RWPE2 (cell line): ENCODE data around the gene PVR.

ENCODE experiments used
- ATAC-seq: fragments of 200-7000 bp; cut with Tn5 transposase; 3 replicates; pipeline ENCODE4 v1.9.1; 2021; ENCODE audit warnings: low read depth
- DNase-seq: peaks from one replicate; pipeline ENCODE4 v3.0.0-alpha.2; 2020; ENCODE audit warnings: low spot score
- H3K27ac ChIP-seq: fragments of 450-650 bp; 2 replicates; pipeline ENCODE4 v1.5.1; 2017; ENCODE audit warnings: mild to moderate bottlenecking; ENCODE audit not compliant: poor library complexity, severe bottlenecking
- H3K27me3 ChIP-seq: fragments of 250-450 bp; sonication (Bioruptor Pico); 2 replicates; pipeline ENCODE4 v1.5.1; 2021; ENCODE audit warnings: mild to moderate bottlenecking, moderate library complexity; ENCODE audit not compliant: insufficient read depth, poor library complexity, severe bottlenecking
- H3K36me3 ChIP-seq: fragments of 250-450 bp; sonication (Bioruptor Pico); 2 replicates; pipeline ENCODE4 v1.5.1; 2020; ENCODE audit warnings: low read depth, mild to moderate bottlenecking, moderate library complexity
- H3K4me1 ChIP-seq: fragments of 250-450 bp; sonication (Bioruptor Pico); 2 replicates; pipeline ENCODE4 v1.5.1; 2021; ENCODE audit warnings: mild to moderate bottlenecking, moderate library complexity; ENCODE audit not compliant: insufficient read depth, poor library complexity, severe bottlenecking
- H3K4me3 ChIP-seq: fragments of 250-450 bp; sonication (Bioruptor Pico); 2 replicates; pipeline ENCODE4 v1.5.1; 2021; ENCODE audit warnings: mild to moderate bottlenecking, moderate library complexity; ENCODE audit not compliant: severe bottlenecking
- H3K9me3 ChIP-seq: fragments of 250-450 bp; sonication (Bioruptor Pico); 2 replicates; pipeline ENCODE4 v1.5.1; 2021; ENCODE audit warnings: mild to moderate bottlenecking, moderate library complexity; ENCODE audit not compliant: severe bottlenecking
- TF ChIP-seq, protein P1 (sequence below): fragments of 450-650 bp; IDR thresholded peaks from one replicate; pipeline ENCODE4 v1.5.1; 2017; ENCODE audit warnings: mild to moderate bottlenecking, moderate library complexity; ENCODE audit not compliant: poor library complexity, severe bottlenecking

PVR gene

DNA sequence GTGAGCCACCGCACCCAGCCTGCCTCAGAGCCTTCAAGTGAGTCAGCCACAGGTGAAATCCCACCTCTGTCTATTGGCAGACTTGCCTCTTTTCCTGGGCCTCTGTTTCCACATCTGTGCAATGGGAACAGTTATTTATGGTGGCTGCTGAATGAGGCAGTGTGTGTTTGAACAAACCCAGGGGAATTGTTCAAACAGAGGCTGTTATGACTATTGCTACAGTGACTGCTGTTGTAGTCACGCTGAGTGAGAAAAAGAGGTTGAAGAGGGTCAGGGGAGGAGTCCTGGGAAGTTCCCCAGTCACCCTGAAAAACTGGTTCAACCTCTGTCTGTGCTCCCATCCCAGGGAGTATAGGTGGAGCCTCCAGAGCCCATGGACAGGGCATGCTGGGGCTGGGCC lies 27.7 kb downstream of the PVR start, which contains the start of gene CEACAM19:
CEACAM19 (plus strand) TSS at position 83 of the 400 bp plus-strand sequence. CDS start 450 bp downstream, outside the sequence.
- Histone ChIP-seq H3K9me3 (no peaks in the 10 kb centered on the region), H3K4me1 (no peaks in the 10 kb centered on the region), H3K36me3 (no peaks in the 10 kb centered on the region), H3K27me3 (no peaks in the 10 kb centered on the region), H3K27ac (no peak within 1 kb of the TSS), H3K4me3 (no peak within 1 kb of the TSS)
- TF ChIP-seq, protein P1, sequence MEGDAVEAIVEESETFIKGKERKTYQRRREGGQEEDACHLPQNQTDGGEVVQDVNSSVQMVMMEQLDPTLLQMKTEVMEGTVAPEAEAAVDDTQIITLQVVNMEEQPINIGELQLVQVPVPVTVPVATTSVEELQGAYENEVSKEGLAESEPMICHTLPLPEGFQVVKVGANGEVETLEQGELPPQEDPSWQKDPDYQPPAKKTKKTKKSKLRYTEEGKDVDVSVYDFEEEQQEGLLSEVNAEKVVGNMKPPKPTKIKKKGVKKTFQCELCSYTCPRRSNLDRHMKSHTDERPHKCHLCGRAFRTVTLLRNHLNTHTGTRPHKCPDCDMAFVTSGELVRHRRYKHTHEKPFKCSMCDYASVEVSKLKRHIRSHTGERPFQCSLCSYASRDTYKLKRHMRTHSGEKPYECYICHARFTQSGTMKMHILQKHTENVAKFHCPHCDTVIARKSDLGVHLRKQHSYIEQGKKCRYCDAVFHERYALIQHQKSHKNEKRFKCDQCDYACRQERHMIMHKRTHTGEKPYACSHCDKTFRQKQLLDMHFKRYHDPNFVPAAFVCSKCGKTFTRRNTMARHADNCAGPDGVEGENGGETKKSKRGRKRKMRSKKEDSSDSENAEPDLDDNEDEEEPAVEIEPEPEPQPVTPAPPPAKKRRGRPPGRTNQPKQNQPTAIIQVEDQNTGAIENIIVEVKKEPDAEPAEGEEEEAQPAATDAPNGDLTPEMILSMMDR, result no peak
- no peak for DNase-seq
- peak; percentile 50 for ATAC-seq

DNA sequence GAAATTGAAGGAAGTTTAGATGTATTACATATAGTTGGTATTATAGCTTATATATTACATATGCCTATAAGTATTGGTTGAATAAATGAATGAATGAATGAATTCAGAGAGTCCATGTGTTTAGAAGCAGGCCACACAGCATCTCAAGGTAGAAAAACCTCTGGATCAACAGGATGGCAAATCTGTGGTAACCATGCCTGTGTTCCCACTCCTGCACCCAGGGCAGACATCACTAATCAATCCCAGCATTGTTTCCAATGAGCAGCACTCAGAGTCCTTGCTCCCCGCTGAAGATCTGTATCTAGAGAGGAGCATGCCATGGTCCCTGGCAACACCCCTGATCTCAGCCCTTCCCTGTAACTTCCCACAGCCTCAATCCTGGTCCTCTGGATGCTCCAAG lies 28.5 kb downstream of the PVR start:
- no peaks in the 10 kb centered on the region for H3K27me3 ChIP-seq
- TF ChIP-seq, protein P1, result no peak
- H3K4me3 ChIP-seq, result no peak overlapping the region
- H3K4me1 ChIP-seq, result peaks cover 2% of the 10 kb centered on the region
- DNase-seq (no peak), ATAC-seq (no peak)
- H3K9me3 ChIP-seq, result no peaks in the 10 kb centered on the region
- no peaks in the 10 kb centered on the region for H3K36me3 ChIP-seq
- H3K27ac ChIP-seq, result no peak overlapping the region

GRCh38 chr19:44673510-44673909 lies 29.8 kb downstream of the PVR start:
- Histone ChIP-seq H3K27me3 (no peaks in the 10 kb centered on the region), H3K9me3 (no peaks in the 10 kb centered on the region), H3K4me3 (no peak overlapping the region), H3K27ac (no peak overlapping the region), H3K36me3 (no peaks in the 10 kb centered on the region), H3K4me1 (peaks cover 3% of the 10 kb centered on the region)
- TF ChIP-seq, protein P1, result no peak
- ATAC-seq, result no peak
- DNase-seq, result no peak

DNA sequence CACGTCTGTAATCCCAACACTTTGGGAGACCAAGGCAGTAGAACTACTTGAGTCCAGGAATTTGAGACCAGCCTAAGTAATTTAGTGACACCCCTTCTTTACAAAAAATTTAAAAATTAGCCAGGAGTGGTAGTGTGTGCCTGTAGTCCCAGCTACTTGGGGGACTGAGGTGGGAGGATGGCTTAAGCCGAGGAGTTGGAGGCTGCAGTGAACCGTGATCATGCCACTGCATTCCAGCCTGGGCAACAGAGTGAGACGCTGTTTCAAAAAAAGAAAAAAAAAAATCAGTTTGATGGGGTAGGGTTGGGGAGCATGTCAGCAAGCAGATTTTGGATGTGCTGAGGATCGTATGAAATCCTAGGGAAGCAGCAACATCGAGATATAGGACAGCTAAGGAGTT lies 31.8 kb downstream of the PVR start:
- no peak overlapping the region for H3K27ac ChIP-seq
- no peaks in the 10 kb centered on the region for H3K9me3 ChIP-seq
- TF ChIP-seq, protein P1, result no peak
- no peak for ATAC-seq
- H3K36me3 ChIP-seq, result no peaks in the 10 kb centered on the region
- H3K4me3 ChIP-seq, result no peak overlapping the region
- no peak for DNase-seq
- peaks cover 3% of the 10 kb centered on the region for H3K4me1 ChIP-seq
- H3K27me3 ChIP-seq, result no peaks in the 10 kb centered on the region

DNA sequence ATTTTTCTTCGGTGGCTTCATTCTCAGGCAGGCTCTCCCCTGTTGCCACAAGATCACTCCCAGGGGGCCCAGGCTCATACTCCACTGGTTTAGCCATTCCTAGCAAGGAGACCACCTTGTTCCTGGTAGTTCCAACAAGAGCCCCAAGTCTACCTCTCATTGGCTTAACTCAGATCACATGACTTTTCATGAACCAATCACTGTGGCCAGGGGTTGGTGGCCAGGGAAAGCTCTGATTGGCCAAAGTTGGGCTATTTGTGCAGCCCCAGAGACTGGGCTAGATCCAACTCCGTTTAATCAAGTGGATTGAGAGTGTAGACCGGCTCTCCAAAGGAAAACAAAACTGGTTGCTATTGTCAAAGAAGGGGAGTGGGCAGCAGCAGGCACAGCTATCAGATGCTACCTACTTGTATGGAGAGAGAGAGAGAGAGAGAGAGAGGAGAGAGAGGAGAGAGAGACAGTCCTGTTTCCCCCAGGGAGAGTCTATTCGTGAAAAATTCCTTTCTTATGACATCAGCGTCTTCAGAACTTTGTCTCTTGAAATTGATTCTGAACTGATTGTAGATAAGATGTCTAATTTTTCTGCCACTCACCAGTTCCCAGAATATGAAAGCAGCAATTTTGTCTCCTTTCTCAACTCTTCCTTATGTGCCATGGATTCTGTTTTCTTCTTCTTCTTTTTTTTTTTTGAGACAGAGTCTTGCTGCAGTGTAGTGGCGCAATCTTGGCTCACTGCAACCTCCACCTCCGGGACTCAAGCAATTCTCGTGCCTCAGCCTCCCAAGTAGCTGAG lies 33.5 kb downstream of the PVR start:
- TF ChIP-seq, protein P1, result no peak
- H3K4me3 ChIP-seq, result no peak overlapping the region
- no peak overlapping the region for H3K27ac ChIP-seq
- H3K4me1 ChIP-seq, result peaks cover 7% of the 10 kb centered on the region
- ATAC-seq (peak; percentile 55), DNase-seq (no peak)
- no peaks in the 10 kb centered on the region for H3K36me3 ChIP-seq
- no peaks in the 10 kb centered on the region for H3K9me3 ChIP-seq
- H3K27me3 ChIP-seq, result no peaks in the 10 kb centered on the region
